GM19455 (cell line): Measurements from ENCODE around the gene MAP2K4.

Experiments
- ATAC-seq: cut with Tn5 transposase; IDR thresholded peaks from one replicate; pipeline ENCODE4 v1.9.1; 2021; ENCODE audit not compliant: unreplicated experiment

The MAP2K4 gene

GRCh38 chr17:12085076-12085949, 64.6 kb downstream of the MAP2K4 start:
- no peak for ATAC-seq

GRCh38 chr17:12088035-12088434, 67.4 kb downstream of the MAP2K4 start:
- ATAC-seq = no peak

- ATAC-seq = no peak
Observed at GRCh38 chr17:12089809-12090384, 69.2 kb downstream of the MAP2K4 start.

DNA sequence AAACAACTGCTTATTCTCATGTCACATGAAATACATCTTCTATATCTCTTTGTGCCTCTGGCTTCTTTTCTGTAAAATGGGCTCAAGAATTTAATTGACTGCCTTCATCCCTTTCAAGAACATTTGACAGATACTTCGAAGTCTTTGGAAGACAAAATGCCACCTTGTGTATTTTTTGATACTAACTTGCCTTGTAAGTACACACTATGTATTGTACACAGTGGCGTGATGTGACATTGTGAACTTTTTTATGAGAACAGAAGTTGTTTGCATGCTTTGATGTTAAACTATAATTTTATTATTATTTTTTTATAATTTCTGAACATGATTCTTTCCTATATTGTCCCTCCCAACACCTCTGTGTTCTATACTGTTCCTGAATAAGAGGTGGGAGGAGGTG, 73.7 kb downstream of the MAP2K4 start:
- no peak for ATAC-seq

- ATAC-seq = no peak
Observed at GRCh38 chr17:12095522-12095921, 74.8 kb downstream of the MAP2K4 start.

DNA sequence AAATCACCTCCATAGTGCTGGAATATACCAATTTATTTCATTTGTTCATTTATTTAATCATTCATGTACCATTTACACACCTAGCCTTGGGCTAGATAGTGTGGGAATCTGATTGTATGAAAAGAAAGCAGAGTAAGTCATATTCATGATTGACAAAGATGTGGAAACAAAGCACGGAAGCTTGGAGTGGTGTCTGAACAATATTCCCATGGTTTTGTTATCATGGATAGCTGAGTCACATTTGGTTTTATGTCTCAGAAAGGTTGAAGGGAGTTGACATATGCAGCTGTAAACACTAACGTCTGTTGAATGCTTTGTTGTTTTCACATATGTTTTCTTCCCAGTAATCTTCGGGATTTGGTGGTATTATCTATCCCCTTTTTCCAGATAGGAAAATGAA, 76.6 kb downstream of the MAP2K4 start:
- ATAC-seq = no peak

DNA sequence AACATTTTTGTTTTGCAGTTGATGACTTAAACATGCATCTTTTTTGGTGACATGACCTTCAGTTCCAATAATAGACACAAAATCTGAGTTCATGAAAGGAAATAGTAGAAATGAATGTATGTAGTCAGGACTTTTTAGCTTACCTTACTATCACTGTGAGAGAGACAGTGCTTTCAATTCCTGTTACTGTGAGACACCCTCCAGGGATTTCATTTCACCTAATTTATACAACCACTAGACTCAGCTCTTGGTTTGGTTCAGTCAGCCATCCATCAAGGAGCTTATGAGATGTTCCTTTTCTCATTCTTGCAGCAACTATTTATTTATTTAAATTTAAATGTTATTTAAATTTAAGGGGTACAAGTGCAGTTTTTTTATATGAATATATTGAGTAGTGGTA, 77.9 kb downstream of the MAP2K4 start:
- ATAC-seq = peak; percentile 72

- no peak for ATAC-seq
Observed at GRCh38 chr17:12099412-12099811, 78.7 kb downstream of the MAP2K4 start.

DNA sequence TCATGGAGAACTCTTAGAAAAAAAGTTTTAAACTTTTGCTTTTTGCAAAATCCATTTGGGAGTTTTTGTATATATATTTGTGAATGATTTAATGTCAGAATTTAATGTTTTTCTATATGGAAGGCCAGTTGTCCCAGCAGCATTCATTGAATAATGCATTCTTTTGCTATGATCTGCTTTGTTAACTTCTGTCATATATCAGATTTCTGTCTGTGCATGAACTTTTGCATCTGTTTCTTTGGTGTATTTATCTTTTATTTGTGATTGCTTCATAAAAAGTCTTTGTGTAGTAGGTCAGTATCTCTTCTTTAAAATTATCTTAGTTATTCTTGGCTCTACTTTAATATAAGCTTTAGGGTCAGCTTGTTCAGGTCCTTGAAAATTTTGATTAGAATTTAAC, 84.2 kb downstream of the MAP2K4 start:
- ATAC-seq = no peak

GRCh38 chr17:12107905-12108304, 87.2 kb downstream of the MAP2K4 start:
- no peak for ATAC-seq

GRCh38 chr17:12110906-12111305, 90.2 kb downstream of the MAP2K4 start:
- no peak for ATAC-seq

DNA sequence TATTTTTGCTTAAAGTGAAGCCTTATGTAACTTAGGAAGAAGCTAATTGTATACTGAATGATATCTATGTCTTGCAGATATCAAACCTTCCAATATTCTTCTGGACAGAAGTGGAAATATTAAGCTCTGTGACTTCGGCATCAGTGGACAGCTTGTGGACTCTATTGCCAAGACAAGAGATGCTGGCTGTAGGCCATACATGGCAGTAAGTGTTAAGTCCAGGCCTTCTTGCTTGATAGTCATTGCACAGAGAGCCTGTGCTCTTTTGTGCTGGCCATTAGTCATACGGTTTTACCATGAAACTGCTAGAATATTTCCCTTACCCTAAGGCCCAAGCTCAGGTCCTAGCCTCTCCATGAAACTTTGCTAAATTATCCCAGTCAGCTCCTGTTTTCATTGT, 92.5 kb downstream of the MAP2K4 start:
- ATAC-seq = no peak

- ATAC-seq = no peak
Observed at GRCh38 chr17:12114686-12115418, 94.2 kb downstream of the MAP2K4 start.

DNA sequence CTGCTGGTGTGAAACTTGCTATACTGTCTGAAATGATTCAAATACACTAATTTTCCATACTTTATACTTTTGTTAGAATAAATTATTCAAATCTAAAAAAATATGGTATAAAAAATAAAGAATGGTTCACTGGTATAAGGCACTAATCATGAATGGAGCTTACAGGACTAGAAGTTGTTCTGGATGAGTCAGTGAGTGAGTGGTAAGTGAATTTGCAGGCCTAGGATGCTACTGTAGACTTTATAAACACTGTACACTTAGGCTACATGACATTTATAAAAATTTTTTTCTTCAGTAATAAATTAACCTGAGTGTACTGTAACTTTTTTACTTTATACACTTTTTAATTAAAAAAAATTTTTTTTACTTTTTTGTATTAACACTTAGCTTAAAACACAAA, 95.5 kb downstream of the MAP2K4 start:
- ATAC-seq = no peak

- ATAC-seq = no peak
Observed at GRCh38 chr17:12118617-12119016, 97.9 kb downstream of the MAP2K4 start.

GRCh38 chr17:12122075-12122474, 101.4 kb downstream of the MAP2K4 start:
- no peak for ATAC-seq

DNA sequence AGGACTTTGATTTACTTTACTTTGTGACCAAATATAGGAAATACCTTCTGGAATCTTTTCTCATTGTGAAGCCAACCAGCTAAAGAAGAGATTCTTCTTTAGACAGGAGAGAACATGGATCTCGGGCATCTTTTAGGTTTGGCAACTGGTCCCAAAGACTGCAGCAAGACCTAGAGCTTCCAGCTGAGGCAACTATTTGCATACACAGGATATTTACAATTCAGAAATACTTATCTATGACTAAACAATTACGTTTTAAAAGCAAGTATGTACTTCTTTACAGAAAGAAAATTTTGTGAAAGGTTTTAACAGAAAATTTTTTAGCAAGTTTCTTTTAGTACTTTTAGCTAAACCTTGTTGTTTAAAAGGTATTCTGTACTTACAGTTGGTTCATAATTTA, 106.5 kb downstream of the MAP2K4 start:
- no peak for ATAC-seq

DNA sequence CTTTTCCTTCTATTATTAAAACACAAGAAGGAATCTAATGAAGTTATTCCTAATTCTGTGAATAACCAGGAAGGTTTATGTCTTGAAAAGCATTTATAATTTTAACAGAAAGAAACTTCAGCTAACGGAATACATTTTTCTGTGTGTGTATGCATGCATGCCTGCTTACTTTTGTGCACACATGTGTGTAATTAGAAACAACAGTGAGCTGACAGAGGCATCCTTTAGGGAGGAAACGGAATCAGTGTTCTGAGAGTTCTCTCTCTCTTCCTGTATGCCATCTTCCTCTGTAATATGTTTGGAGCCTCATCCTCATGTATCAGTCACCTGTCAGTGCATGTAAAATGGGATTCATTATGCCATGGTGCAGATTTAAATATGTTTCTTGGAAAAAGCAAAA, 107.0 kb downstream of the MAP2K4 start:
- no peak for ATAC-seq

DNA sequence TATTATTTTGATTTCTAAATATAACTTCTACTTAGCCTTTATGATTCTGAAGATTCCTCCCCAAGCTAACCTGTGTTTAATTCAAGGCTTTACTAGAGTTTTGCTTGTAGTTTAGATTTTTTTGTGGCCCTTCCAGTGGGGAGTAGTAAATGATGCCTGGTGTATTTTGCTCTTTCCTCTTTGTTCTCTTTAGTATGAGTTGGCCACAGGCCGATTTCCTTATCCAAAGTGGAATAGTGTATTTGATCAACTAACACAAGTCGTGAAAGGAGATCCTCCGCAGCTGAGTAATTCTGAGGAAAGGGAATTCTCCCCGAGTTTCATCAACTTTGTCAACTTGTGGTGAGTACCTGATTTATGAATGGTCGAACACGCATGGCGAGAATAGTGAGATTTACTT, 108.3 kb downstream of the MAP2K4 start:
- no peak for ATAC-seq

- no peak for ATAC-seq
Observed at GRCh38 chr17:12133183-12133582, 112.5 kb downstream of the MAP2K4 start.

GRCh38 chr17:12134101-12134500, 113.4 kb downstream of the MAP2K4 start:
- ATAC-seq = no peak

DNA sequence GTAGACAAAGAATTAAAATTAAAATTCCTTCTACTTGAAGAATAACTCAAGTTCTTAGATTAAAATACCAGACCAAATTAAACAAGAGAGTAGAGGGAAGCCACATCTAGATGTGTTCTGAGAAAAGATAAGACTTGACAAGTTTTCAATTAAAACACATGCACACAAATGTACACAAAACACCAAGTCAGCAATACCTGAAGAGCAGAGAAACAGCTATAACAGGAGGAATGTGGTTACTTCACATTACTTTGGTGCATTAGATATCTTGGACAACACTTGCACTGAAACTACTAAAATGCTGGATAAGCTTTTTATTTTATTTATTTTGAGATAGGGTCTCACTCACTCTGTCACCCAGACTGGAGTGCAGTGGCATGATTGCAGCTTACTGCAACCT, 113.9 kb downstream of the MAP2K4 start:
- no peak for ATAC-seq
